Osteoblast (primary cell): Measurements from ENCODE around the gene KIF4B. TPM values are rescaled to one million over a fixed set of nuclear protein-coding genes. Genes with fewer than 3 reads are reported as not detected.

Experiments used
- DNase-seq: peaks from one replicate; pipeline ENCODE4 v3.0.0; 2011; ENCODE audit warnings: low spot score, mixed read lengths; ENCODE audit not compliant: insufficient read length; ENCODE audit errors: missing footprints
- H2AFZ ChIP-seq: 2 replicates; pipeline ENCODE4 v1.6.0; 2011; ENCODE audit warnings: mild to moderate bottlenecking, low read length
- H3K27ac ChIP-seq: 2 replicates; pipeline ENCODE4 v1.5.1; 2011; ENCODE audit warnings: mild to moderate bottlenecking, low read depth, low read length, moderate library complexity
- H3K27me3 ChIP-seq: 2 replicates; pipeline ENCODE4 v1.6.0; 2012; ENCODE audit warnings: mild to moderate bottlenecking, control low read depth, inconsistent platforms, low read length, moderate library complexity; ENCODE audit not compliant: insufficient read depth
- H3K36me3 ChIP-seq: 2 replicates; pipeline ENCODE4 v1.5.1; 2011; ENCODE audit warnings: mild to moderate bottlenecking, low read length, control low read depth, moderate library complexity; ENCODE audit not compliant: insufficient read depth
- H3K4me1 ChIP-seq: 2 replicates; pipeline ENCODE4 v1.5.1; 2011; ENCODE audit warnings: mild to moderate bottlenecking, low read length, control low read depth, moderate library complexity; ENCODE audit not compliant: insufficient read depth
- H3K4me2 ChIP-seq: 2 replicates; pipeline ENCODE4 v1.6.0; 2011; ENCODE audit warnings: mild to moderate bottlenecking, low read length; ENCODE audit not compliant: insufficient read depth
- H3K4me3 ChIP-seq: fragments of 200-600 bp; sonication (generic); 3 replicates; pipeline ENCODE4 v1.5.1; 2012; ENCODE audit warnings: mild to moderate bottlenecking, low read length, inconsistent platforms; ENCODE audit not compliant: insufficient read depth
- H3K79me2 ChIP-seq: 2 replicates; pipeline ENCODE4 v1.6.0; 2012; ENCODE audit warnings: mild to moderate bottlenecking, low read length, control low read depth, inconsistent platforms; ENCODE audit not compliant: insufficient read depth
- H3K9me3 ChIP-seq: 2 replicates; pipeline ENCODE4 v1.5.1; 2011; ENCODE audit warnings: low read depth, low read length, control low read depth
- H4K20me1 ChIP-seq: 2 replicates; pipeline ENCODE4 v1.6.0; 2012; ENCODE audit warnings: mild to moderate bottlenecking, low read length, control low read depth; ENCODE audit not compliant: insufficient read depth
- CTCF ChIP-seq: IDR thresholded peaks from 2 replicates; pipeline ENCODE4 v1.5.1; 2011; ENCODE audit warnings: mild to moderate bottlenecking, low read depth, low read length, moderate library complexity; ENCODE audit errors: extremely low read depth
- total RNA-seq: library from RNA; depleted of rRNA; stranded (reverse); fragments of >200 nt; gene quantifications from 2 replicates; pipeline ENCODE4 v1.2.3, GENCODE V29; 2012

The KIF4B gene
- total RNA-seq, 1 donor: not detected

- H3K9me3 ChIP-seq: no peaks in the 10 kb centered on the region
- H2AFZ ChIP-seq: no peak overlapping the region
- peaks cover 9% of the 10 kb centered on the region for H3K27me3 ChIP-seq
- no peaks in the 10 kb centered on the region for H3K4me1 ChIP-seq
- H3K27ac ChIP-seq: no peak overlapping the region
- H3K79me2 ChIP-seq: no peaks in the 10 kb centered on the region
- no peaks in the 10 kb centered on the region for H4K20me1 ChIP-seq
- no peaks in the 10 kb centered on the region for H3K36me3 ChIP-seq
- no peak overlapping the region for H3K4me3 ChIP-seq
- DNase-seq: no peak
- TF ChIP-seq CTCF: no peak
- no peak overlapping the region for H3K4me2 ChIP-seq
These were observed 27.4 kb upstream of the KIF4B start for GRCh38 chr5:154986151-154986550.

DNA sequence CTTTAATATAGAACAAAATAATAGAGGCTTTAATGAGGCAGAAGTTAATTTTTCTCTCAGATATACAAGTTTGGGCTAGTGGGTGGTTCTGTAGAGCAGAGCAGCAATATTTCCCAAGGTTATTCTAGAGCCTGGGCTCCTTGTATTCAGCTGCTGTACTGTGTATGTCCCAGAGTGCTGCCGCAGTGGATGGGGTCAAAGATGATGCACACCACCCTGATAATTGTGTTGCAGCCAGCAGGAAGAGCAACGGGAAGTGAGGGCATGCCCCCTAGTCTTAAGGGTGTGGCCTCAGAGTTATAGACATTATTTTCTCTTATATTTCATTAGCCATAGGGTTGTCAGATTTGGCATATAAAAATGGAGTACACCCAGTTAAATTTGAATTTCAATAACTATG is 23.9 kb upstream of the KIF4B start:
- Histone ChIP-seq H2AFZ (no peak overlapping the region), H4K20me1 (no peaks in the 10 kb centered on the region), H3K79me2 (no peaks in the 10 kb centered on the region), H3K9me3 (no peaks in the 10 kb centered on the region), H3K27ac (no peak overlapping the region), H3K36me3 (no peaks in the 10 kb centered on the region), H3K4me3 (no peak overlapping the region), H3K27me3 (peaks cover 5% of the 10 kb centered on the region), H3K4me1 (no peaks in the 10 kb centered on the region), H3K4me2 (no peak overlapping the region)
- DNase-seq: no peak
- TF ChIP-seq CTCF: no peak

- no peak for TF ChIP-seq CTCF
- peaks cover 6% of the 10 kb centered on the region for H3K27me3 ChIP-seq
- no peaks in the 10 kb centered on the region for H3K9me3 ChIP-seq
- no peak overlapping the region for H3K4me3 ChIP-seq
- H3K79me2 ChIP-seq: no peaks in the 10 kb centered on the region
- H3K4me1 ChIP-seq: no peaks in the 10 kb centered on the region
- no peak for DNase-seq
- H3K36me3 ChIP-seq: no peaks in the 10 kb centered on the region
- no peaks in the 10 kb centered on the region for H4K20me1 ChIP-seq
- no peak overlapping the region for H2AFZ ChIP-seq
- H3K4me2 ChIP-seq: no peak overlapping the region
- no peak overlapping the region for H3K27ac ChIP-seq
These were observed 20.1 kb upstream of the KIF4B start for GRCh38 chr5:154993461-154993860.

DNA sequence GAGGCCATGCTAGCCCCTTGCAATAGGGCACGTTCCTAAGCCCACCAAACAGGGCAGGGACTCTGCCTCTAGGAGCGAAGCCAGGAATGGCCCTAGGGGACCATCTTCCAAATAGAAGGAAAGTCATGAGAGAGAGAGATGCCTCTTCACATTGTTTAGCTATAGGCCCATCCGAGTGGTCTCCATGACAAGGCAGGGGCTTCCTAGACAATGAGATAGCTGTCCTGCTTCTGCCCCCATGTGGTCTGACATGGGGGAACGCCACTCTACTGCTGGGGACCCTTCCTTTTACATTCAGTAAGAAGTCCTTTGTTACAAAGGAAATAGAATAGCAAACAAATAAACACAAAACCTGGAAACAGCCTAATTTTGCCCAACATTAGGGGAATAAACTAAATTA is 17.9 kb upstream of the KIF4B start:
- no peaks in the 10 kb centered on the region for H4K20me1 ChIP-seq
- no peak for TF ChIP-seq CTCF
- DNase-seq: no peak
- H3K4me3 ChIP-seq: no peak overlapping the region
- H3K4me1 ChIP-seq: no peaks in the 10 kb centered on the region
- no peak overlapping the region for H3K4me2 ChIP-seq
- H3K27ac ChIP-seq: no peak overlapping the region
- H3K27me3 ChIP-seq: peaks cover 6% of the 10 kb centered on the region
- no peaks in the 10 kb centered on the region for H3K9me3 ChIP-seq
- H3K79me2 ChIP-seq: no peaks in the 10 kb centered on the region
- no peak overlapping the region for H2AFZ ChIP-seq
- H3K36me3 ChIP-seq: no peaks in the 10 kb centered on the region
